Stimulated activated CD8-positive, alpha-beta memory T cell treated with anti-CD3 and anti-CD28 coated beads, Interleukin-4, amount 100 ng/mL, for 48 hours (primary cell): ENCODE data around the gene TXNL4A.

ENCODE experiments used
- DNase-seq: peaks from one replicate; pipeline ENCODE4 v3.0.0-alpha.2; 2020

The TXNL4A gene

GRCh38 chr18:79947054-79947755, 41.2 kb downstream of the TXNL4A start:
- DNase-seq: no peak

- DNase-seq: no peak
These were observed 43.0 kb downstream of the TXNL4A start for GRCh38 chr18:79945118-79946042.

- no peak for DNase-seq
These were observed 43.6 kb downstream of the TXNL4A start for GRCh38 chr18:79944746-79945117.

GRCh38 chr18:79944126-79944731, 44.1 kb downstream of the TXNL4A start:
- DNase-seq: peak; percentile 65

GRCh38 chr18:79943608-79944125, 44.7 kb downstream of the TXNL4A start:
- DNase-seq: peak; percentile 16

GRCh38 chr18:79942786-79943607, 45.4 kb downstream of the TXNL4A start:
- DNase-seq: peak; percentile 15

GRCh38 chr18:79942211-79942610, 46.2 kb downstream of the TXNL4A start:
- no peak for DNase-seq

GRCh38 chr18:79941473-79942119, 46.8 kb downstream of the TXNL4A start:
- no peak for DNase-seq

- DNase-seq: no peak
These were observed 47.4 kb downstream of the TXNL4A start for GRCh38 chr18:79940814-79941472.

GRCh38 chr18:79940126-79940813, 48.1 kb downstream of the TXNL4A start:
- no peak for DNase-seq

- DNase-seq: no peak
These were observed 49.3 kb downstream of the TXNL4A start for GRCh38 chr18:79939096-79939495.

- no peak for DNase-seq
These were observed 50.2 kb downstream of the TXNL4A start for GRCh38 chr18:79938196-79938595.

GRCh38 chr18:79937103-79937860, 51.1 kb downstream of the TXNL4A start:
- DNase-seq: no peak

- no peak for DNase-seq
These were observed 51.7 kb downstream of the TXNL4A start for GRCh38 chr18:79936641-79937040.

GRCh38 chr18:79935925-79936324, 52.4 kb downstream of the TXNL4A start:
- no peak for DNase-seq

- no peak for DNase-seq
These were observed 52.9 kb downstream of the TXNL4A start for GRCh38 chr18:79935499-79935898.

GRCh38 chr18:79935098-79935480, 53.3 kb downstream of the TXNL4A start:
- no peak for DNase-seq

- DNase-seq: no peak
These were observed 53.9 kb downstream of the TXNL4A start for GRCh38 chr18:79934311-79935097.

GRCh38 chr18:79933765-79934164, 54.6 kb downstream of the TXNL4A start:
- no peak for DNase-seq
